GM12864 (cell line): ENCODE measurements around the gene KIF18A.
A peak's percentile ranks its signal among the peaks of the same experiment; 100 is the strongest.

Experiments
- DNase-seq: peaks from one replicate; pipeline ENCODE4 v3.0.0-alpha.2; 2011; ENCODE audit warnings: low read depth
- H3K4me3 ChIP-seq: 2 replicates; pipeline ENCODE4 v1.5.1; 2011; ENCODE audit warnings: mild to moderate bottlenecking, low read depth, low read length, control low read depth
- CTCF ChIP-seq: IDR thresholded peaks from 2 replicates; pipeline ENCODE4 v1.5.1; 2011; ENCODE audit warnings: low read depth, mild to moderate bottlenecking, moderate library complexity, low read length, control low read depth, inconsistent platforms; ENCODE audit errors: missing control alignments

The KIF18A gene

GRCh38 chr11:28107750-28108618 is at the start of gene KIF18A, which contains the start of gene METTL15:
TSS of gene KIF18A (minus strand) at chr11:28108156. CDS start at chr11:28097947, 10,209 bp downstream.
TSS of gene METTL15 (plus strand) at chr11:28108388. CDS start at chr11:28113335, 4,947 bp downstream.
- peak; percentile 96 for DNase-seq
- H3K4me3 ChIP-seq = peak within 1 kb of the TSS; percentile 82
- TF ChIP-seq CTCF = no peak

GRCh38 chr11:28153586-28153985 is 45.6 kb upstream of the KIF18A start:
- no peak for TF ChIP-seq CTCF
- DNase-seq = no peak
- H3K4me3 ChIP-seq = no peak overlapping the region

GRCh38 chr11:28152743-28153142 is 44.8 kb upstream of the KIF18A start:
- no peak for TF ChIP-seq CTCF
- H3K4me3 ChIP-seq = no peak overlapping the region
- no peak for DNase-seq

- H3K4me3 ChIP-seq = no peak overlapping the region
- DNase-seq = no peak
- no peak for TF ChIP-seq CTCF
These were observed 38.3 kb upstream of the KIF18A start for GRCh38 chr11:28146123-28146751.

GRCh38 chr11:28144808-28145207 is 36.9 kb upstream of the KIF18A start:
- H3K4me3 ChIP-seq = no peak overlapping the region
- no peak for TF ChIP-seq CTCF
- no peak for DNase-seq

- no peak for DNase-seq
- H3K4me3 ChIP-seq = no peak overlapping the region
- TF ChIP-seq CTCF = no peak
These were observed 34.8 kb upstream of the KIF18A start for GRCh38 chr11:28142724-28143123.
